Measurements from ENCODE around the gene ZNHIT2. TPM values are rescaled to one million over a fixed set of nuclear protein-coding genes. Genes with fewer than 3 reads are reported as not detected.
A peak's percentile ranks its signal among the peaks of the same experiment; 100 is the strongest.

Gene ZNHIT2
- 29.9 and 32.4 TPM in 2 replicates for total RNA-seq (2014; rRNA removed; shearing (Covaris generic))
- 10.7 and 11.5 TPM in 2 replicates for total RNA-seq (2022)
- Bru-seq, nascent RNA: percentile 54 among the genes with signal in this experiment
- percentile 40 among the genes with signal in this experiment for BruChase-seq, experiment 1, labeled RNA remaining after a 6-hour chase
- percentile 49 among the genes with signal in this experiment for BruChase-seq, experiment 2, labeled RNA remaining after a 2-hour chase
- long read RNA-seq, transcript ZNHIT2-201 (1 exons, 1,306 nt): major isoform, 21 of 21 reads
- long read RNA-seq, partial matches to known transcripts: 0 of 21 reads
- long read RNA-seq, other reads (novel, unspliced or antisense): 0 of 21 reads

- no TSS peak for BruUV-seq (replicated peaks)
- H2AFZ ChIP-seq (ENCODE audit: low read length): no peak within 1 kb of the TSS
- peaks cover 72% of the 10 kb centered on the region for H3K36me3 ChIP-seq (ENCODE audit: insufficient read depth, low read length)
- ChIA-PET POLR2A (interaction anchor here (0.6 to 1.8 kb wide), 5 partner anchors 13 to 145 kb away, joined by 3 to 4 read pairs (median 3); no protein-coding TSS in a partner anchor), CTCF (ENCODE audit: unreplicated experiment) (no interaction called here)
- intact Hi-C loops (cut with micrococcal nuclease; ENCODE audit: unreplicated experiment): loop anchor here (1.0 to 10.0 kb wide), 4 partner anchors 15 to 343 kb away; partner anchors contain the start of genes CDCA5, SF1 and ZFPL1
- TF ChIP-seq EZH2phosphoT487 (IDR thresholded peaks at IDR 0.05; ENCODE audit: borderline replicate concordance, low read depth, low read length) (no peak), CTCF (conservative IDR thresholded peaks at IDR 0.05; ENCODE audit: low read length) (peak; percentile 92)
- peak; percentile 100 for DNase-seq (ENCODE audit: low spot score)
- H3K4me3 ChIP-seq (ENCODE audit: low read depth, low read length, poor library complexity, severe bottlenecking): peak within 1 kb of the TSS; percentile 81
- peak within 1 kb of the TSS; percentile 87 for H3K4me2 ChIP-seq (ENCODE audit: low read length)
- peaks cover 62% of the 10 kb centered on the region for H3K4me1 ChIP-seq (ENCODE audit: insufficient read depth, low read length, poor library complexity, severe bottlenecking)
- peaks cover 17% of the 10 kb centered on the region; the same call in 1 of the 2 replicates for H4K20me1 ChIP-seq (ENCODE audit: insufficient read depth, low read length)
- peak within 1 kb of the TSS; percentile 78 for H3K27ac ChIP-seq (ENCODE audit: low read depth, low read length, poor library complexity, severe bottlenecking)
- H3K9me2 ChIP-seq (ENCODE audit: insufficient read depth, low read length): no peaks in the 10 kb centered on the region
- H3K79me2 ChIP-seq (ENCODE audit: insufficient read depth, low read depth, low read length): peaks cover 49% of the 10 kb centered on the region
- H3K9me3 ChIP-seq (ENCODE audit: low read length): no peaks in the 10 kb centered on the region
Observed at GRCh38 chr11:65117206-65118096, at the start of gene ZNHIT2. Gene ZNHIT2 (minus strand): TSS chr11:65117701. CDS start chr11:65117653, 48 bp downstream.

- no peaks in the 10 kb centered on the region for H3K9me2 ChIP-seq (ENCODE audit: insufficient read depth, low read length)
- no peak overlapping the region for H3K4me3 ChIP-seq (ENCODE audit: low read depth, low read length, poor library complexity, severe bottlenecking)
- ChIA-PET CTCF (ENCODE audit: unreplicated experiment) (no interaction called here), POLR2A (interaction anchor here (0.7 kb wide), 1 partner anchor 10 kb away, joined by 3 read pairs; no protein-coding TSS in a partner anchor)
- no TSS peak for BruUV-seq (replicated peaks)
- H3K4me2 ChIP-seq (ENCODE audit: low read length): peak overlapping the region; percentile 1; the same call in 1 of the 2 replicates
- peak overlapping the region; percentile 14 for H3K27ac ChIP-seq (ENCODE audit: low read depth, low read length, poor library complexity, severe bottlenecking)
- no peaks in the 10 kb centered on the region for H3K79me2 ChIP-seq (ENCODE audit: insufficient read depth, low read depth, low read length)
- TF ChIP-seq CTCF (conservative IDR thresholded peaks at IDR 0.05; ENCODE audit: low read length) (no peak), EZH2phosphoT487 (IDR thresholded peaks at IDR 0.05; ENCODE audit: borderline replicate concordance, low read depth, low read length) (no peak)
- H3K9me3 ChIP-seq (ENCODE audit: low read length): no peaks in the 10 kb centered on the region
- peaks cover 32% of the 10 kb centered on the region for H3K4me1 ChIP-seq (ENCODE audit: insufficient read depth, low read length, poor library complexity, severe bottlenecking)
- no peaks in the 10 kb centered on the region for H3K36me3 ChIP-seq (ENCODE audit: insufficient read depth, low read length)
- no peaks in the 10 kb centered on the region for H4K20me1 ChIP-seq (ENCODE audit: insufficient read depth, low read length)
- intact Hi-C loops (cut with micrococcal nuclease; ENCODE audit: unreplicated experiment): loop anchor here (5.0 kb wide), 1 partner anchor 35 kb away; the partner anchor contains the start of gene SYVN1
- H2AFZ ChIP-seq (ENCODE audit: low read length): peak overlapping the region; percentile 31; the same call in 1 of the 2 replicates
- DNase-seq (ENCODE audit: low spot score): no peak
Observed at GRCh38 chr11:65166893-65167292, 49.4 kb upstream of the ZNHIT2 start.
